Osteoblast (primary cell): ENCODE data around the gene GKN2. TPM values are rescaled to one million over a fixed set of nuclear protein-coding genes. Genes with fewer than 3 reads are reported as not detected.
"Not testable (repeated sequence)": the region's sequence is repeated elsewhere in the genome, so short reads cannot be mapped to it uniquely, and the experiment has no call there.

Source experiments
- DNase-seq: peaks from one replicate; pipeline ENCODE4 v3.0.0; 2011; ENCODE audit warnings: low spot score, mixed read lengths; ENCODE audit not compliant: insufficient read length; ENCODE audit errors: missing footprints
- H2AFZ ChIP-seq: 2 replicates; pipeline ENCODE4 v1.6.0; 2011; ENCODE audit warnings: mild to moderate bottlenecking, low read length
- H3K27ac ChIP-seq: 2 replicates; pipeline ENCODE4 v1.5.1; 2011; ENCODE audit warnings: mild to moderate bottlenecking, low read depth, low read length, moderate library complexity
- H3K27me3 ChIP-seq: 2 replicates; pipeline ENCODE4 v1.6.0; 2012; ENCODE audit warnings: mild to moderate bottlenecking, control low read depth, inconsistent platforms, low read length, moderate library complexity; ENCODE audit not compliant: insufficient read depth
- H3K36me3 ChIP-seq: 2 replicates; pipeline ENCODE4 v1.5.1; 2011; ENCODE audit warnings: mild to moderate bottlenecking, low read length, control low read depth, moderate library complexity; ENCODE audit not compliant: insufficient read depth
- H3K4me1 ChIP-seq: 2 replicates; pipeline ENCODE4 v1.5.1; 2011; ENCODE audit warnings: mild to moderate bottlenecking, low read length, control low read depth, moderate library complexity; ENCODE audit not compliant: insufficient read depth
- H3K4me2 ChIP-seq: 2 replicates; pipeline ENCODE4 v1.6.0; 2011; ENCODE audit warnings: mild to moderate bottlenecking, low read length; ENCODE audit not compliant: insufficient read depth
- H3K4me3 ChIP-seq: fragments of 200-600 bp; sonication (generic); 3 replicates; pipeline ENCODE4 v1.5.1; 2012; ENCODE audit warnings: mild to moderate bottlenecking, low read length, inconsistent platforms; ENCODE audit not compliant: insufficient read depth
- H3K79me2 ChIP-seq: 2 replicates; pipeline ENCODE4 v1.6.0; 2012; ENCODE audit warnings: mild to moderate bottlenecking, low read length, control low read depth, inconsistent platforms; ENCODE audit not compliant: insufficient read depth
- H3K9me3 ChIP-seq: 2 replicates; pipeline ENCODE4 v1.5.1; 2011; ENCODE audit warnings: low read depth, low read length, control low read depth
- H4K20me1 ChIP-seq: 2 replicates; pipeline ENCODE4 v1.6.0; 2012; ENCODE audit warnings: mild to moderate bottlenecking, low read length, control low read depth; ENCODE audit not compliant: insufficient read depth
- CTCF ChIP-seq: IDR thresholded peaks from 2 replicates; pipeline ENCODE4 v1.5.1; 2011; ENCODE audit warnings: mild to moderate bottlenecking, low read depth, low read length, moderate library complexity; ENCODE audit errors: extremely low read depth
- total RNA-seq: library from RNA; depleted of rRNA; stranded (reverse); fragments of >200 nt; gene quantifications from 2 replicates; pipeline ENCODE4 v1.2.3, GENCODE V29; 2012

Gene GKN2
- total RNA-seq, 1 donor = not detected

- H3K4me3 ChIP-seq = no peak overlapping the region
- H4K20me1 ChIP-seq = no peaks in the 10 kb centered on the region
- no peak overlapping the region for H3K27ac ChIP-seq
- no peak overlapping the region for H2AFZ ChIP-seq
- H3K79me2 ChIP-seq = no peaks in the 10 kb centered on the region
- no peak for TF ChIP-seq CTCF
- no peaks in the 10 kb centered on the region for H3K4me1 ChIP-seq
- no peak for DNase-seq
- H3K27me3 ChIP-seq = peaks cover 40% of the 10 kb centered on the region
- no peaks in the 10 kb centered on the region for H3K9me3 ChIP-seq
- no peaks in the 10 kb centered on the region for H3K36me3 ChIP-seq
- H3K4me2 ChIP-seq = no peak overlapping the region
Measured at GRCh38 chr2:68900496-68901198, 52.0 kb downstream of the GKN2 start.

GRCh38 chr2:68895981-68896380 is 56.7 kb downstream of the GKN2 start:
- not testable (repeated sequence) for H4K20me1 ChIP-seq, DNase-seq, H3K27ac ChIP-seq, H3K4me2 ChIP-seq, H3K9me3 ChIP-seq, H3K4me1 ChIP-seq, H2AFZ ChIP-seq, H3K36me3 ChIP-seq, H3K79me2 ChIP-seq, H3K4me3 ChIP-seq
- H3K27me3 ChIP-seq = peaks cover 30% of the 10 kb centered on the region

Other genes with a start within 250 kb of the GKN2 start
- gene ARHGAP25, start 218.1 kb downstream of the GKN2 start, total RNA-seq = under 0.01 and 0.29 TPM in 2 replicates
- not detected in 2 replicates for gene BMP10, start 81.5 kb downstream of the GKN2 start, total RNA-seq
- 0.29 TPM in 1 of 2 replicates, not detected in the other for gene GKN1, start 21.7 kb upstream of the GKN2 start, total RNA-seq
- gene ANTXR1, start 60.3 kb upstream of the GKN2 start, total RNA-seq = 123 and 134 TPM in 2 replicates